Measurements from ENCODE around the gene UVRAG.
"Not testable (repeated sequence)": the region's sequence is repeated elsewhere in the genome, so short reads cannot be mapped to it uniquely, and the experiment has no call there.

Gene UVRAG

GRCh38 chr11:76077575-76078150 lies 262.7 kb downstream of the UVRAG start:
- no peak for TF ChIP-seq CTCF (IDR thresholded peaks at IDR 0.05; ENCODE audit: insufficient read depth, low read length)
- peak; percentile 86 for TF ChIP-seq SPI1 (IDR thresholded peaks at IDR 0.05; ENCODE audit: borderline replicate concordance, low read depth)
- Histone ChIP-seq H3K27ac (replicated peaks) (peak overlapping the region; percentile 26; the same call in 1 of the 2 replicates), H3K4me3 (replicated peaks; ENCODE audit: insufficient read depth, low read length) (no peak overlapping the region), H3K27me3 (ENCODE audit: insufficient read depth, poor library complexity, severe bottlenecking) (no peaks in the 10 kb centered on the region)
- no peak for DNase-seq (ENCODE audit: low read depth in 1 of 2, low spot score in 1 of 2)

GRCh38 chr11:76081084-76081483 lies 266.1 kb downstream of the UVRAG start:
- H3K27me3 ChIP-seq (ENCODE audit: insufficient read depth, poor library complexity, severe bottlenecking); H3K4me3 ChIP-seq (replicated peaks; ENCODE audit: insufficient read depth, low read length); H3K27ac ChIP-seq (replicated peaks); DNase-seq (ENCODE audit: low read depth in 1 of 2, low spot score in 1 of 2): not testable (repeated sequence)

GRCh38 chr11:76083563-76084451 lies 268.8 kb downstream of the UVRAG start:
- no peaks in the 10 kb centered on the region for H3K27me3 ChIP-seq (ENCODE audit: insufficient read depth, poor library complexity, severe bottlenecking)
- TF ChIP-seq POLR2AphosphoS5 (IDR thresholded peaks at IDR 0.05; ENCODE audit: low read depth), result no peak
- no peak for TF ChIP-seq GABPA (IDR thresholded peaks at IDR 0.05; ENCODE audit: low read depth)
- TF ChIP-seq CTCF (IDR thresholded peaks at IDR 0.05; ENCODE audit: insufficient read depth, low read length), result no peak
- no peak for TF ChIP-seq REST (IDR thresholded peaks at IDR 0.05; ENCODE audit: insufficient replicate concordance, low read depth)
- no peak for TF ChIP-seq SPI1 (IDR thresholded peaks at IDR 0.05; ENCODE audit: borderline replicate concordance, low read depth)
- H3K27ac ChIP-seq (replicated peaks), result no peak overlapping the region
- DNase-seq (ENCODE audit: low read depth in 1 of 2, low spot score in 1 of 2), result no peak
- no peak overlapping the region for H3K4me3 ChIP-seq (replicated peaks; ENCODE audit: insufficient read depth, low read length)

- Histone ChIP-seq H3K4me3 (replicated peaks; ENCODE audit: insufficient read depth, low read length) (no peak overlapping the region), H3K27ac (replicated peaks) (no peak overlapping the region), H3K27me3 (ENCODE audit: insufficient read depth, poor library complexity, severe bottlenecking) (no peaks in the 10 kb centered on the region)
- no peak for DNase-seq (ENCODE audit: low read depth in 1 of 2, low spot score in 1 of 2)
- no peak for TF ChIP-seq SPI1 (IDR thresholded peaks at IDR 0.05; ENCODE audit: borderline replicate concordance, low read depth)
- no peak for TF ChIP-seq POLR2AphosphoS5 (IDR thresholded peaks at IDR 0.05; ENCODE audit: low read depth)
- no peak for TF ChIP-seq GABPA (IDR thresholded peaks at IDR 0.05; ENCODE audit: low read depth)
- TF ChIP-seq CTCF (IDR thresholded peaks at IDR 0.05; ENCODE audit: insufficient read depth, low read length), result no peak
- TF ChIP-seq REST (IDR thresholded peaks at IDR 0.05; ENCODE audit: insufficient replicate concordance, low read depth), result no peak
Measured at GRCh38 chr11:76085270-76085669, 270.3 kb downstream of the UVRAG start.

Measured in HL-60 (cell line).